Breast epithelium (tissue), 3 donors: ENCODE measurements around the gene CDK5RAP2.

Experiments
- CTCF ChIP-seq, 3 donors: fragments of 450-650 bp; IDR thresholded peaks; one replicate each; pipeline ENCODE4 v1.5.1; 2016 to 2017; ENCODE audit warnings: antibody characterized with exemption in 3 of 3, mild to moderate bottlenecking in 3 of 3, moderate library complexity in 3 of 3
- POLR2AphosphoS5 ChIP-seq, 3 donors: sonication (generic); formaldehyde crosslinking; IDR thresholded peaks; one replicate each; pipeline ENCODE4 v1.6.1; 2017; ENCODE audit warnings: antibody characterized with exemption in 3 of 3

GRCh38 chr9:120567081-120567480, 12.9 kb downstream of the CDK5RAP2 start:
- TF ChIP-seq CTCF (IDR thresholded peaks at IDR 0.05): no peak
- no peak for TF ChIP-seq POLR2AphosphoS5 (IDR thresholded peaks at IDR 0.05)
